Measurements from ENCODE around the gene BPIFB2. TPM values are rescaled to one million over a fixed set of nuclear protein-coding genes. Genes with fewer than 3 reads are reported as not detected.

Gene BPIFB2
- total RNA-seq, 1 donor from 2014 or later: not detected

DNA sequence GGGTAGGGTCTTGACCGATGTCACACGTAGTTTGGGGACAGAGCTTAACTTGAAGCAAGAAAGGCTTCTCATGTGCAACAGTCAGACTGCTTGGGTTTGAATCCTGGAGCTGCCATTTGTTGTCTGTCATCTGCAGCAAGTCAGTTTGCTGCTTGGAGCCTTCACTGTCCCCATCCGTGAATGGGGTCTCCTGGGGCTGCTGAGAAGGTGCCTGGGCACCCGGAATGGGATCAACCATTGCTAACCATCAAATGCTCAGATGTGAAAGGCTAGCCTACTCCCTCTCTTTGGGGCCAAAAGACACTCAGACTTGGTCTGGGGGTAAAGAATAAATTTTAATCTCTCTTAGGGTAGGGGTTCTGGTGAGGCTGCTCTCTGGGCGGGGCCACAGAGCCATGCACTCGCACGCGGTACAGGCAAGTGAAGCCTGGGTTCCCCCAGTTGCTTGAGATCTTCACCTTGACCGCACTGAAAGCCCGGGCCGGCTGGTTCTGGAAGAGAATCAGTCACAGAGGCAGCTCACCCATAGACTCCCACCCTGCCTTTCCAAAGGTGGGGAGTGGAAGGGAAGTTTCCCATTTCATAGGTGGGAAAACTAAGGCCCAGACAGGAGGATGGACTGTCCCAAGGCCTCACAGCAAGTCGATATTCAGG, 23.9 kb upstream of the BPIFB2 start:
- Mint-ChIP-seq H3K36me3 (ENCODE audit: unreplicated experiment) (no peaks in the 10 kb centered on the region), H3K27me3 (ENCODE audit: unreplicated experiment) (no peaks in the 10 kb centered on the region), H3K4me3 (ENCODE audit: unreplicated experiment) (no peak overlapping the region), H3K9me3 (ENCODE audit: unreplicated experiment) (peaks cover 2% of the 10 kb centered on the region), H3K4me1 (ENCODE audit: low read depth, unreplicated experiment) (peaks cover 6% of the 10 kb centered on the region), H3K27ac (ENCODE audit: unreplicated experiment) (no peak overlapping the region)
- no peak for DNase-seq
- TF ChIP-seq, protein P1, sequence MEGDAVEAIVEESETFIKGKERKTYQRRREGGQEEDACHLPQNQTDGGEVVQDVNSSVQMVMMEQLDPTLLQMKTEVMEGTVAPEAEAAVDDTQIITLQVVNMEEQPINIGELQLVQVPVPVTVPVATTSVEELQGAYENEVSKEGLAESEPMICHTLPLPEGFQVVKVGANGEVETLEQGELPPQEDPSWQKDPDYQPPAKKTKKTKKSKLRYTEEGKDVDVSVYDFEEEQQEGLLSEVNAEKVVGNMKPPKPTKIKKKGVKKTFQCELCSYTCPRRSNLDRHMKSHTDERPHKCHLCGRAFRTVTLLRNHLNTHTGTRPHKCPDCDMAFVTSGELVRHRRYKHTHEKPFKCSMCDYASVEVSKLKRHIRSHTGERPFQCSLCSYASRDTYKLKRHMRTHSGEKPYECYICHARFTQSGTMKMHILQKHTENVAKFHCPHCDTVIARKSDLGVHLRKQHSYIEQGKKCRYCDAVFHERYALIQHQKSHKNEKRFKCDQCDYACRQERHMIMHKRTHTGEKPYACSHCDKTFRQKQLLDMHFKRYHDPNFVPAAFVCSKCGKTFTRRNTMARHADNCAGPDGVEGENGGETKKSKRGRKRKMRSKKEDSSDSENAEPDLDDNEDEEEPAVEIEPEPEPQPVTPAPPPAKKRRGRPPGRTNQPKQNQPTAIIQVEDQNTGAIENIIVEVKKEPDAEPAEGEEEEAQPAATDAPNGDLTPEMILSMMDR (IDR thresholded peaks at IDR 0.05; ENCODE audit: partially characterized antibody, unreplicated experiment): no peak

DNA sequence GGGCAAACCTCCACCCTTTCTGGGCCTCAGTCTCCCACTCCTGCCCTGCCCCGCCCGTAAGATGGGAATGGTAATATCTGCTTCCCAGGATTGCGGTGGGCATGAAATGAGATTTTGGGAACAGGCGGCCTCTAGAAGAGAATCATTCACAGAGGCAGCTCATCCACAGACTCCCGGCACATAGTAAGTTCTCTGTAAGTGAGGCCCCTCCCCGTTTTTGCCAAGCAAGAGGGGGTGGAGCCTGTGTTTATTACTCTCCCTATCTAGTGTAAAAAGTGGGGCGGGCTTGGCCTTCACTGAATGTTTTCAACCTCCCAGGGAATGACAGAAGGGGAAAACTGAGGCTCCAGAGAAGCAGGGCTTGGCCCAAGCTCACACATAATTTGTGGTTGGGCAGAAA, 23.3 kb upstream of the BPIFB2 start:
- no peak for DNase-seq
- TF ChIP-seq, protein P1 (IDR thresholded peaks at IDR 0.05; ENCODE audit: partially characterized antibody, unreplicated experiment): no peak
- H3K4me1 Mint-ChIP-seq (ENCODE audit: low read depth, unreplicated experiment): peaks cover 6% of the 10 kb centered on the region

DNA sequence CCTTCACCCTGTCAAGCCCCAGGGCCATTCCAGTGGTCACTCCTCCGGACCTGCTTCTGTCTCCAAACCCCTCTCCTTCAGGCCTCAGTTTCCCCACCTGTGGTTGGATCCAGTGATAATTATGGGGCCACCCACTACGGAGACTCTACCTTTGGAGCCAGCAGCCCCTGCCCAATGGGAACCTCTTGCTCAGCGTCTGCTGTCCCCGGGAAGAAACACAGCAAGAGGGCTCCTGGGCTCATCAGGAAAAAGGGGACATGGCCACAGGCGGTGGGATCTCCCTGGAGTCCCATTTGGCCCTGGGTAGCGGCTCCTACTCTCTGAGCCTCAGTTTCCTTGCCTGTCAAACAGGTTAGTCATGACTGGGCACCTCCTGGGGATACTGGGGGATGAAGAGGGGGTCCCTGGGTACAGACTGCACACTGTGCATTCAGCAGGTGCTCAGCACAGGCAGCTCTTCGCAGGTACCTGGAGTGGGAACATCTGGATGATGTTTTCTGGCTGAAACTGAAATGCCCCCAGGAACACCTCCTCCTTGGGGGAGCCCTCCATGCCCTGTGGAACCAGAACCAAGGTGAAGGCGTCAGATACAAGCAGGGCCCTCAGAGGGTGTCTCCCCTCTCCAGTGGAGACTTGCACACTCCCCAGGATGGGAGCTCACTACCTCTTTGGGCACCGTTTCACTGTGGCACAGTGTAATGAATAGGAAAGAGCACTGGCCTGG, 22.7 kb upstream of the BPIFB2 start:
- no peaks in the 10 kb centered on the region for H3K36me3 Mint-ChIP-seq (ENCODE audit: unreplicated experiment)
- no peak for DNase-seq
- no peak overlapping the region for H3K27ac Mint-ChIP-seq (ENCODE audit: unreplicated experiment)
- TF ChIP-seq, protein P1 (IDR thresholded peaks at IDR 0.05; ENCODE audit: partially characterized antibody, unreplicated experiment): no peak
- H3K9me3 Mint-ChIP-seq (ENCODE audit: unreplicated experiment): peaks cover 2% of the 10 kb centered on the region
- no peaks in the 10 kb centered on the region for H3K27me3 Mint-ChIP-seq (ENCODE audit: unreplicated experiment)
- no peak overlapping the region for H3K4me3 Mint-ChIP-seq (ENCODE audit: unreplicated experiment)
- peaks cover 6% of the 10 kb centered on the region for H3K4me1 Mint-ChIP-seq (ENCODE audit: low read depth, unreplicated experiment)

More for the DNA sequence above, 23.3 kb upstream of the BPIFB2 start:
- H3K27me3 Mint-ChIP-seq (ENCODE audit: unreplicated experiment): no peaks in the 10 kb centered on the region
- no peak overlapping the region for H3K4me3 Mint-ChIP-seq (ENCODE audit: unreplicated experiment)
- no peak overlapping the region for H3K27ac Mint-ChIP-seq (ENCODE audit: unreplicated experiment)
- no peaks in the 10 kb centered on the region for H3K36me3 Mint-ChIP-seq (ENCODE audit: unreplicated experiment)
- peaks cover 2% of the 10 kb centered on the region for H3K9me3 Mint-ChIP-seq (ENCODE audit: unreplicated experiment)

DNA sequence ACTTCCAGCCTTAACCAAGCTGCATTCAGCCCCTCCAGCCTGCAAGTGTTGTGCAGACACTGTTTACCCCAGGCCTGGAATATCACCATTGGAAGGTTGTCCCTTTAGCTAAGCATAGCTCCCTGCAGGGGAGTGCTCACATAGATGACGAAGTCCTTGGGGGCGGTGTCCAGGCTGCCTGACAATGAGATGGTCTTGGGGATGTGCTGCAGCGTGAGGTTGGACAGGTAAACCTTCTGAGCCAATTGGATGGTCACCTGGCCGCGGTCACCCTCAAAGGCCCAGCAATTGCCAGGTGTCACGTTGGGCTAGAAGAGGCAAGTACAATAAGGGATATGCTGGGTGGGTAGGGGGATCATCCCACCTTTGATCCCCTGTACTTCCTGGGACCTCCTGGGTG, 21.9 kb upstream of the BPIFB2 start:
- no peaks in the 10 kb centered on the region for H3K27me3 Mint-ChIP-seq (ENCODE audit: unreplicated experiment)
- no peak overlapping the region for H3K4me3 Mint-ChIP-seq (ENCODE audit: unreplicated experiment)
- peaks cover 6% of the 10 kb centered on the region for H3K4me1 Mint-ChIP-seq (ENCODE audit: low read depth, unreplicated experiment)
- TF ChIP-seq, protein P1 (IDR thresholded peaks at IDR 0.05; ENCODE audit: partially characterized antibody, unreplicated experiment): no peak
- no peak overlapping the region for H3K27ac Mint-ChIP-seq (ENCODE audit: unreplicated experiment)
- H3K9me3 Mint-ChIP-seq (ENCODE audit: unreplicated experiment): peaks cover 2% of the 10 kb centered on the region
- no peaks in the 10 kb centered on the region for H3K36me3 Mint-ChIP-seq (ENCODE audit: unreplicated experiment)
- DNase-seq: no peak
